Muscle of leg (tissue), 11 donors: Measurements from ENCODE around the gene DUOX2. TPM values are rescaled to one million over a fixed set of nuclear protein-coding genes. Genes with fewer than 3 reads are reported as not detected.
"Not testable (repeated sequence)": the region's sequence is repeated elsewhere in the genome, so short reads cannot be mapped to it uniquely, and the experiment has no call there.

Source experiments
- DNase-seq: peaks from one replicate; pipeline ENCODE4 v3.0.0; 2013
- H3K27ac ChIP-seq: one replicate; pipeline ENCODE4 v1.5.1; 2013; ENCODE audit warnings: mild to moderate bottlenecking, low read length, control low read depth
- H3K27me3 ChIP-seq: one replicate; pipeline ENCODE4 v1.6.1; 2013; ENCODE audit warnings: low read length; ENCODE audit not compliant: control insufficient read depth, insufficient read depth
- H3K36me3 ChIP-seq: one replicate; pipeline ENCODE4 v1.6.1; 2013; ENCODE audit warnings: low read length; ENCODE audit not compliant: control insufficient read depth, insufficient read depth
- H3K4me1 ChIP-seq: one replicate; pipeline ENCODE4 v1.6.1; 2013; ENCODE audit warnings: low read length; ENCODE audit not compliant: control insufficient read depth, insufficient read depth
- H3K4me3 ChIP-seq: one replicate; pipeline ENCODE4 v1.5.1; 2013; ENCODE audit warnings: low read length, control low read depth
- H3K9me3 ChIP-seq: replicated peaks from 2 replicates; pipeline ENCODE4 v1.6.1; 2013; ENCODE audit warnings: low read depth, low read length; ENCODE audit not compliant: control insufficient read depth
- WGBS: methylation state at CpG from one replicate; pipeline ENCODE4 v1.1.5; 2013; ENCODE audit warnings: missing lambda C conversion rate; ENCODE audit not compliant: insufficient coverage; 5-methylcytosine and 5-hydroxymethylcytosine counted together
- polyA plus RNA-seq, 8 donors: library from polyadenylated mRNA; unstranded; fragments of 120-200 nt; gene quantifications; one replicate each; pipeline versions ENCODE4 v1.2.1 to v1.2.3, GENCODE V29; 2013; ENCODE audit warnings: inconsistent platforms in 1 of 8, low replicate concordance in 1 of 8; ENCODE audit not compliant: insufficient read length in 8 of 8, insufficient read depth in 1 of 8
- total RNA-seq: library from RNA; stranded (reverse); fragments of 120-200 nt; gene quantifications from one replicate; pipeline ENCODE4 v1.2.4, GENCODE V29; 2013

DUOX2 gene
- total and polyA plus RNA-seq, 9 donors: 0.03 to 0.38 (median 0.12) TPM; not detected in 3

DNA sequence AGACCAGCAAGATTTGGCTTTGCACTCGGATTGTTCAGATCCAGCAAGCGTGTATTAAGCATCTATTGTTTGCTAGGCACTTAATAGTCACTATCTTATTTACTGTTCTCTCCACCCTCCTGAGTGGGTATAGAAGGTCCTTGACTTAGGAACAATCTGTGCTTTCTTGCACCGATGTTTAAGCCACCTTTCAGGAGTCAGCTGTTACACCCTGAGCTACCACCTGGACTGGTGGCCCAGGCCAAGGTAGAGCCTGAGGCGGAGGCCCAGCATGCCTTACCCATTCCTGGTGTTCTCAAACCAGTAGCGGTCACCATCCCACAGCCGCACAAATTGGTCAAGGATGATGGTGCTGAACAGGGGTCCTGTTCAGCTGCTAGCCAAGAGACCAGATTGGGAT, 25.8 kb upstream of the DUOX2 start:
- peaks cover 33% of the 10 kb centered on the region for H3K27me3 ChIP-seq
- no peak overlapping the region for H3K27ac ChIP-seq
- no peaks in the 10 kb centered on the region for H3K9me3 ChIP-seq
- WGBS: 86% methylated on average over 1 of the region's 6 CpGs
- H3K4me1 ChIP-seq: no peaks in the 10 kb centered on the region
- H3K36me3 ChIP-seq: no peaks in the 10 kb centered on the region
- H3K4me3 ChIP-seq: no peak overlapping the region
- DNase-seq: no peak

- DNase-seq: no peak
- H3K27ac ChIP-seq: no peak overlapping the region
- H3K4me1 ChIP-seq: no peaks in the 10 kb centered on the region
- H3K4me3 ChIP-seq: no peak overlapping the region
- peaks cover 38% of the 10 kb centered on the region for H3K27me3 ChIP-seq
- 86% methylated on average over 7 of the region's 12 CpGs for WGBS
- no peaks in the 10 kb centered on the region for H3K36me3 ChIP-seq
- H3K9me3 ChIP-seq: no peaks in the 10 kb centered on the region
These were observed 25.1 kb upstream of the DUOX2 start for GRCh38 chr15:45138814-45139765.

DNA sequence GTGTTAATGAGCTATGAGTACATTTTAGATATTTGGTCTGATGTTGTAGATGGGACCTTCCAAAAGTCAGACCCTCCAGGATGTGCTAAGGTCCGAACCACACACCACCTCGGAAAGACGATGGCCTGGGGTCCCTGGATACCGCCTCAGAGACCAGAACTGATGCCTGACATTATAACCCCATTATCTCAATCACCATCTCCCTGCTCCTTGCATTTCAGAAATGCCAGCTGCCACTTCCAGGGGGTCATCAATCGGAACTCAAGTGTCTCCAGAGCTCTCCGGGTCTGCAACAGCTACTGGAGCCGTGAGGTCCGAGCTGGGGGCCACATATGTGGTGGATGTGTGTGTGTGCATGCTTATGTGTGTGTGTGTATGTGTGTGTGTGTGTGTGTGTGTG, 23.7 kb upstream of the DUOX2 start:
- WGBS: 72% methylated on average over 8 of the region's 8 CpGs
- Histone ChIP-seq H3K36me3 (no peaks in the 10 kb centered on the region), H3K9me3 (no peaks in the 10 kb centered on the region), H3K4me1 (no peaks in the 10 kb centered on the region), H3K27ac (no peak overlapping the region), H3K4me3 (no peak overlapping the region), H3K27me3 (peaks cover 48% of the 10 kb centered on the region)
- no peak for DNase-seq

GRCh38 chr15:45136378-45136764, 22.4 kb upstream of the DUOX2 start:
- Histone ChIP-seq H3K36me3 (no peaks in the 10 kb centered on the region), H3K9me3 (no peaks in the 10 kb centered on the region), H3K4me3 (no peak overlapping the region), H3K27ac (no peak overlapping the region), H3K27me3 (peaks cover 56% of the 10 kb centered on the region), H3K4me1 (no peaks in the 10 kb centered on the region)
- WGBS: no CpG with 5 or more reads among the region's 10 CpGs
- no peak for DNase-seq

DNA sequence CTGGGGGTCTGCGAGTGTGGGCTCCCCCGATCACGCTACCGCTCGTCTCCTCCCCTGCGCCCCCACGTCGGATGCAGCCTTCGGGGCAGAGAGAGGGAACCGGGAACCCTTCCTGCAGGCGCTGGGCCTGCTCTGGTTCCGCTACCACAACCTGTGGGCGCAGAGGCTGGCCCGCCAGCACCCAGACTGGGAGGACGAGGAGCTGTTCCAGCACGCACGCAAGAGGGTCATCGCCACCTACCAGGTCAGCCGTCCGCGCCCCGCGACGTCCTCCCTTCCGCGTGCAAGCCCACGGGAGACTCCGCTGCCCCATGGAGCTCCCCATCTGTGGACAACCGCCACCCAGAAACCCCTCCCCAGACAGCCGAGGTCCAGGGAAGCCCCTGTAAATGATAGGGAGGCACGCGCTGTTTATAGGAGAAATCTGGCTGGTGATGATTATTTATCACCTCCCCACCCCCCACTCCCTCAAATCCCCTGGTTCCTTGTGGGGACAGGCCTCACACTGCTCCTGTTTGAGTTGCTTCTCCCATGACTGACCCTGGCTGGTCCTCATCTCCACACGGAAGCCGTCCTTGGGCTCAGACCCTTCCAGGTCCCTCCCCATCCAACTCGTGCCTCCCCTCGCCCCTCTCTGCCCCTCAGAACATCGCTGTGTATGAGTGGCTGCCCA, 21.9 kb upstream of the DUOX2 start:
- H3K4me3 ChIP-seq, H3K9me3 ChIP-seq, H3K27ac ChIP-seq, DNase-seq, H3K4me1 ChIP-seq, H3K36me3 ChIP-seq: not testable (repeated sequence)
- H3K27me3 ChIP-seq: peaks cover 61% of the 10 kb centered on the region
- no CpG with 5 or more reads among the region's 37 CpGs for WGBS

- peaks cover 70% of the 10 kb centered on the region for H3K27me3 ChIP-seq
- no peak overlapping the region for H3K4me3 ChIP-seq
- no peaks in the 10 kb centered on the region for H3K36me3 ChIP-seq
- H3K4me1 ChIP-seq: no peaks in the 10 kb centered on the region
- DNase-seq: no peak
- 3% methylated on average over 46 of the region's 57 CpGs for WGBS
- H3K27ac ChIP-seq: no peak overlapping the region
- H3K9me3 ChIP-seq: no peaks in the 10 kb centered on the region
These were observed 21.0 kb upstream of the DUOX2 start for GRCh38 chr15:45134682-45135604.

GRCh38 chr15:45134046-45134445, 20.1 kb upstream of the DUOX2 start:
- Histone ChIP-seq H3K9me3 (no peaks in the 10 kb centered on the region), H3K36me3 (no peaks in the 10 kb centered on the region), H3K27ac (no peak overlapping the region), H3K27me3 (peaks cover 79% of the 10 kb centered on the region), H3K4me3 (no peak overlapping the region), H3K4me1 (peaks cover 6% of the 10 kb centered on the region)
- DNase-seq: no peak
- 73% methylated on average over 6 of the region's 7 CpGs for WGBS

DNA sequence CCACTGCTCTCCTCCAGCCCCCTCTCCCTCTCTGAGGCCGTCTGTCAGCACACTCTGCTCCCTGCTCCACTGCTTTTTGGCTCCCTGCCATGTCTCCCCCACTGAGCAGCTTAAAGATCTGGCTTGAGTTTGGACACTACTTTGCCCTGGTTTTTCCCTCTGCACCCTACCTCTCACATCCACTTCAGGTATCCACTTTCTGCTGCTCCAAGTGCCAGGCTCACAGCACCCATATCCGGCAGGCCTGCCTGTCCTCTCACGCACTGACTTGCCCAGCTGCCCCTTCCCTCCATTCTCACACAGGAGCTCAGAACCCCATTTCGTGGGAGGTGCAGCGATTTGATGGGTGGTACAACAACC, 19.6 kb upstream of the DUOX2 start:
- no peak for DNase-seq
- H3K36me3 ChIP-seq: no peaks in the 10 kb centered on the region
- H3K27ac ChIP-seq: no peak overlapping the region
- 43% methylated on average over 3 of the region's 5 CpGs for WGBS
- H3K27me3 ChIP-seq: peaks cover 84% of the 10 kb centered on the region
- peaks cover 8% of the 10 kb centered on the region for H3K4me1 ChIP-seq
- no peaks in the 10 kb centered on the region for H3K9me3 ChIP-seq
- no peak overlapping the region for H3K4me3 ChIP-seq

- no peak overlapping the region for H3K27ac ChIP-seq
- DNase-seq: no peak
- no peaks in the 10 kb centered on the region for H3K9me3 ChIP-seq
- H3K4me1 ChIP-seq: peaks cover 8% of the 10 kb centered on the region
- H3K4me3 ChIP-seq: no peak overlapping the region
- no peaks in the 10 kb centered on the region for H3K36me3 ChIP-seq
- WGBS: no CpG with 5 or more reads among the region's 3 CpGs
- peaks cover 86% of the 10 kb centered on the region for H3K27me3 ChIP-seq
These were observed 19.0 kb upstream of the DUOX2 start for GRCh38 chr15:45132844-45133560.
